ENCODE data around the gene PDE3B.

- TF ChIP-seq CTCF (conservative IDR thresholded peaks at IDR 0.05) (no peak), ZFX (IDR thresholded peaks at IDR 0.05) (no peak)
Observed at GRCh38 chr11:14635546-14635945, 8.1 kb upstream of the PDE3B start.
